Osteoblast (primary cell): ENCODE results near the gene STX11. TPM values are rescaled to one million over a fixed set of nuclear protein-coding genes. Genes with fewer than 3 reads are reported as not detected.

ENCODE experiments used
- DNase-seq: peaks from one replicate; pipeline ENCODE4 v3.0.0; 2011; ENCODE audit warnings: low spot score, mixed read lengths; ENCODE audit not compliant: insufficient read length; ENCODE audit errors: missing footprints
- H2AFZ ChIP-seq: 2 replicates; pipeline ENCODE4 v1.6.0; 2011; ENCODE audit warnings: mild to moderate bottlenecking, low read length
- H3K27ac ChIP-seq: 2 replicates; pipeline ENCODE4 v1.5.1; 2011; ENCODE audit warnings: mild to moderate bottlenecking, low read depth, low read length, moderate library complexity
- H3K27me3 ChIP-seq: 2 replicates; pipeline ENCODE4 v1.6.0; 2012; ENCODE audit warnings: mild to moderate bottlenecking, control low read depth, inconsistent platforms, low read length, moderate library complexity; ENCODE audit not compliant: insufficient read depth
- H3K36me3 ChIP-seq: 2 replicates; pipeline ENCODE4 v1.5.1; 2011; ENCODE audit warnings: mild to moderate bottlenecking, low read length, control low read depth, moderate library complexity; ENCODE audit not compliant: insufficient read depth
- H3K4me1 ChIP-seq: 2 replicates; pipeline ENCODE4 v1.5.1; 2011; ENCODE audit warnings: mild to moderate bottlenecking, low read length, control low read depth, moderate library complexity; ENCODE audit not compliant: insufficient read depth
- H3K4me2 ChIP-seq: 2 replicates; pipeline ENCODE4 v1.6.0; 2011; ENCODE audit warnings: mild to moderate bottlenecking, low read length; ENCODE audit not compliant: insufficient read depth
- H3K4me3 ChIP-seq: fragments of 200-600 bp; sonication (generic); 3 replicates; pipeline ENCODE4 v1.5.1; 2012; ENCODE audit warnings: mild to moderate bottlenecking, low read length, inconsistent platforms; ENCODE audit not compliant: insufficient read depth
- H3K79me2 ChIP-seq: 2 replicates; pipeline ENCODE4 v1.6.0; 2012; ENCODE audit warnings: mild to moderate bottlenecking, low read length, control low read depth, inconsistent platforms; ENCODE audit not compliant: insufficient read depth
- H3K9me3 ChIP-seq: 2 replicates; pipeline ENCODE4 v1.5.1; 2011; ENCODE audit warnings: low read depth, low read length, control low read depth
- H4K20me1 ChIP-seq: 2 replicates; pipeline ENCODE4 v1.6.0; 2012; ENCODE audit warnings: mild to moderate bottlenecking, low read length, control low read depth; ENCODE audit not compliant: insufficient read depth
- total RNA-seq: library from RNA; depleted of rRNA; stranded (reverse); fragments of >200 nt; gene quantifications from 2 replicates; pipeline ENCODE4 v1.2.3, GENCODE V29; 2012
- TF ChIP-seq, protein P1 (sequence below): IDR thresholded peaks from 2 replicates; pipeline ENCODE4 v1.5.1; 2011; ENCODE audit warnings: mild to moderate bottlenecking, low read depth, low read length, moderate library complexity; ENCODE audit errors: extremely low read depth

Gene STX11
- total RNA-seq, 1 donor, result 0.36 TPM

- no peaks in the 10 kb centered on the region for H3K79me2 ChIP-seq
- peak overlapping the region; percentile 97 for H2AFZ ChIP-seq
- H4K20me1 ChIP-seq, result no peaks in the 10 kb centered on the region
- DNase-seq, result peak; percentile 87
- H3K9me3 ChIP-seq, result peaks cover 5% of the 10 kb centered on the region
- H3K27me3 ChIP-seq, result no peaks in the 10 kb centered on the region
- peak overlapping the region; percentile 79 for H3K4me3 ChIP-seq
- no peaks in the 10 kb centered on the region for H3K36me3 ChIP-seq
- H3K4me1 ChIP-seq, result peaks cover 14% of the 10 kb centered on the region
- TF ChIP-seq, protein P1, sequence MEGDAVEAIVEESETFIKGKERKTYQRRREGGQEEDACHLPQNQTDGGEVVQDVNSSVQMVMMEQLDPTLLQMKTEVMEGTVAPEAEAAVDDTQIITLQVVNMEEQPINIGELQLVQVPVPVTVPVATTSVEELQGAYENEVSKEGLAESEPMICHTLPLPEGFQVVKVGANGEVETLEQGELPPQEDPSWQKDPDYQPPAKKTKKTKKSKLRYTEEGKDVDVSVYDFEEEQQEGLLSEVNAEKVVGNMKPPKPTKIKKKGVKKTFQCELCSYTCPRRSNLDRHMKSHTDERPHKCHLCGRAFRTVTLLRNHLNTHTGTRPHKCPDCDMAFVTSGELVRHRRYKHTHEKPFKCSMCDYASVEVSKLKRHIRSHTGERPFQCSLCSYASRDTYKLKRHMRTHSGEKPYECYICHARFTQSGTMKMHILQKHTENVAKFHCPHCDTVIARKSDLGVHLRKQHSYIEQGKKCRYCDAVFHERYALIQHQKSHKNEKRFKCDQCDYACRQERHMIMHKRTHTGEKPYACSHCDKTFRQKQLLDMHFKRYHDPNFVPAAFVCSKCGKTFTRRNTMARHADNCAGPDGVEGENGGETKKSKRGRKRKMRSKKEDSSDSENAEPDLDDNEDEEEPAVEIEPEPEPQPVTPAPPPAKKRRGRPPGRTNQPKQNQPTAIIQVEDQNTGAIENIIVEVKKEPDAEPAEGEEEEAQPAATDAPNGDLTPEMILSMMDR, result no peak
- peak overlapping the region; percentile 80 for H3K4me2 ChIP-seq
- peak overlapping the region; percentile 81 for H3K27ac ChIP-seq
These were observed 65.2 kb downstream of the STX11 start for GRCh38 chr6:144215402-144215931.

DNA sequence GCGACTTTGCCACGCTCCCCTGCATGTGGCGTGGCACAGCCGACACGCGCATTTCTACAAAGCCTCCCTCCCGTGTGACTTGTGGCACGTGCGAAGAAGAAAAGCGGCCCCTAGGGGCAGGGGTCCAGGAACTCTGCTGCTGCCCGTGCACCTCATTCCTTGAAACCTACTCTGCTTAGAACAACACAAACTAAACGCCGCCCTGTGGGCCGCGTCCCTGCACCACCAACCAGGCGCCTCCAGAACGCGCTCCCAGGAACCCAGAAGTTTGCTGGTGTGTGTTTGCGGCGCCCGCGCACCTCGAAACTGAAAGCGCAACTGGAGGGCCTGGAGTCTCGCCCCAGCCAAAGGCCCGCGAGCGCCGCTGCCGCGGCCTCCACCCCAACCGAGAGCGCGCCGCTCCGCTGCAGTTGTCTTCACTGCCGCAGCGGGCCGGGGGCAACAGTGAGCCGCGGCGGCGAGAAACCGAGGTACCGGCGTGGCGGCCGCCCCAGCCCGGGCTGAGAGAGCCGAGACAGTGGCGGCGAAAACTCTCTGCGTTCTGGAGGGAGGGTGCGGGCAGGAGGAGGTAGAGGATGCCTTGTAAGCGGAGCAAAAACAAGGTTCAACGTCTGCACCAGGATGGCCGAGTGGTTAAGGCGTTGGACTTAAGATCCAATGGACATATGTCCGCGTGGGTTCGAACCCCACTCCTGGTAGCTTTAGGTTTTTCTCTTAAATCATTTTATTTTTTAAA lies 65.8 kb downstream of the STX11 start:
- H3K4me3 ChIP-seq, result peak overlapping the region; percentile 79
- TF ChIP-seq, protein P1, result peak; percentile 56
- no peaks in the 10 kb centered on the region for H3K27me3 ChIP-seq
- H3K27ac ChIP-seq, result peak overlapping the region; percentile 81
- H2AFZ ChIP-seq, result peak overlapping the region; percentile 97
- H3K36me3 ChIP-seq, result no peaks in the 10 kb centered on the region
- peaks cover 14% of the 10 kb centered on the region for H3K4me1 ChIP-seq
- H3K79me2 ChIP-seq, result no peaks in the 10 kb centered on the region
- no peaks in the 10 kb centered on the region for H4K20me1 ChIP-seq
- peak; percentile 98 for DNase-seq
- H3K4me2 ChIP-seq, result peak overlapping the region; percentile 80
- H3K9me3 ChIP-seq, result peaks cover 5% of the 10 kb centered on the region

GRCh38 chr6:144216668-144217218 lies 66.4 kb downstream of the STX11 start:
- peaks cover 5% of the 10 kb centered on the region for H3K9me3 ChIP-seq
- H3K4me3 ChIP-seq, result peak overlapping the region; percentile 79
- no peaks in the 10 kb centered on the region for H3K79me2 ChIP-seq
- peak overlapping the region; percentile 96 for H2AFZ ChIP-seq
- H3K4me2 ChIP-seq, result peak overlapping the region; percentile 80
- H4K20me1 ChIP-seq, result no peaks in the 10 kb centered on the region
- H3K4me1 ChIP-seq, result peaks cover 14% of the 10 kb centered on the region
- no peaks in the 10 kb centered on the region for H3K27me3 ChIP-seq
- TF ChIP-seq, protein P1, result no peak
- peak overlapping the region; percentile 81 for H3K27ac ChIP-seq
- H3K36me3 ChIP-seq, result no peaks in the 10 kb centered on the region
- DNase-seq, result peak; percentile 95

DNA sequence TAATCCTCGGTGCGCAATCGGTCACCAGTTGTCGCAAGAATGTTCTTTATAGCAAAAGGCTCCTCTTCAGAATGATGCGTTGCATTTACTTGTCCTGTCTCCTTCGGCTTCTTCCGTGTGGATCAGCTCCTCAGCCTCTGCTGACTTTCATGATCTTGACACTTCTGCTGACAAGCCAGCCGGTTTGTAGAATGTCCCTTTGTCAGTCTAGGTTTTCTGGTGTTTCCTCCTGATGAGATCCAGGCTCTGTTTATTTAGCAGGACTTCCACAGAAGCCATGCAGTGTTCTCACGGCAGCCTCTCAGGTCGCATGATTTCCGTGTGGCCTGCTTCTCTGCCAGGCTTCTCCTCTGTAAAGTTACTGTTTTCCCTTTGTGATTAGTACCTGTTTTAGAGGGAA lies 66.9 kb downstream of the STX11 start:
- H3K79me2 ChIP-seq, result no peaks in the 10 kb centered on the region
- H3K4me2 ChIP-seq, result peak overlapping the region; percentile 80
- TF ChIP-seq, protein P1, result no peak
- DNase-seq, result no peak
- H3K4me3 ChIP-seq, result peak overlapping the region; percentile 79
- H3K27ac ChIP-seq, result peak overlapping the region; percentile 81
- H3K36me3 ChIP-seq, result no peaks in the 10 kb centered on the region
- no peaks in the 10 kb centered on the region for H4K20me1 ChIP-seq
- H2AFZ ChIP-seq, result peak overlapping the region; percentile 96
- H3K27me3 ChIP-seq, result no peaks in the 10 kb centered on the region
- peaks cover 5% of the 10 kb centered on the region for H3K9me3 ChIP-seq
- H3K4me1 ChIP-seq, result peaks cover 14% of the 10 kb centered on the region
